Natural killer cell treated with Interleukin-12 subunit alpha and Interleukin-12 subunit beta and Interleukin-15 and Interleukin-18, amount 100 ng/mL, for 72 hours (primary cell): ENCODE results near the gene OBSCN. TPM values are rescaled to one million over a fixed set of nuclear protein-coding genes. Genes with fewer than 3 reads are reported as not detected.
A peak's percentile ranks its signal among the peaks of the same experiment; 100 is the strongest.

Experiments
- ATAC-seq, 2 donors: fragments of 150-1000 bp; cut with Tn5 transposase in 1 of 2; sonication (Bioruptor Pico), chemical (Tn5 transposase) in 1 of 2; 2 replicates each; pipeline ENCODE4 v1.10.0; 2021
- DNase-seq: peaks from one replicate; pipeline ENCODE4 v3.0.0; 2022; ENCODE audit warnings: low spot score
- H3K27ac Mint-ChIP-seq, 2 donors: 1 replicate in 1 of 2; 2 replicates in 1 of 2; pipeline ENCODE4 v1.8.0; 2022; ENCODE audit warnings: mixed read lengths in 2 of 2, mild to moderate bottlenecking in 1 of 2, moderate library complexity in 1 of 2
- H3K27me3 Mint-ChIP-seq, 2 donors: 1 replicate in 1 of 2; 2 replicates in 1 of 2; pipeline ENCODE4 v1.8.0; 2022; ENCODE audit warnings: mixed read lengths in 2 of 2
- H3K36me3 Mint-ChIP-seq: one replicate; pipeline ENCODE4 v1.8.0; 2022; ENCODE audit warnings: mixed read lengths
- H3K4me1 Mint-ChIP-seq, 2 donors: 1 replicate in 1 of 2; 2 replicates in 1 of 2; pipeline ENCODE4 v1.8.0; 2022; ENCODE audit warnings: low read depth in 2 of 2, mixed read lengths in 2 of 2, mild to moderate bottlenecking in 1 of 2
- H3K4me3 Mint-ChIP-seq: one replicate; pipeline ENCODE4 v1.8.0; 2022; ENCODE audit warnings: mixed read lengths
- H3K9me3 Mint-ChIP-seq: 2 replicates; pipeline ENCODE4 v1.8.0; 2022; ENCODE audit warnings: mixed read lengths
- total RNA-seq, 2 donors: library from RNA; stranded (reverse); gene quantifications; one replicate each; pipeline ENCODE4 v1.2.3, GENCODE V29; 2022

OBSCN gene
- total RNA-seq, 2 donors from 2014 or later: 6.4 to 12.3 TPM

DNA sequence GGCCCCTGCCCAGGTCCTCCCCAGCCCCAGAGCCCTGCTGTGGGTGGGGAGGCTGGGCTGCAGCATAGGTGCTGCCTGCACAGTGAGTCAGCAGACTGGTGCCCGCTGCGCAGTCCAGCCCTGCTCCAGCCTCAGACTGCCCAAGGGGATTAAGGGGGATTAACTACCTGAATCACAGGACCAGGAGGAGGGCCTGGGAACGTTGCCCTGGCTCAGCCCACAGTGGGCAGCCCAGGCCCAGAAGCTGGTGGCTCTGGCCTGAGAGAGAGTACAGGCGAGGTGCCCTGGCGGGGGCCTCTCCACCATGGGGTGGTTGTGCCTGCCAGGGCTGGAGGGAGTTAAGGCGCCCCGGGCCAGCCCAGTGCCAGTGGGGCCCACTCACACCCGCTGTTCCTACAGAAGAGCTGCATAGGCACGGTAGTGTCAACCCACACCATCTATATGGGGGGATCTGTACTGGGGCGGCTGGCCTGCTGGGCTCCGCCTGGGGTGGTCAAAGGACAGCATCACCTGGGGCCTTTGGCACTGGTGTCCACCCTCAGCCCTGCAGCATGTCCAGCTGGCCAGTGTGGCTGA is 2.3 kb downstream of the OBSCN start:
- H3K36me3 Mint-ChIP-seq: no peaks in the 10 kb centered on the region
- peaks cover 0 to 2% of the 10 kb centered on the region in 2 donors for H3K4me1 Mint-ChIP-seq
- peaks cover 0 to 4% of the 10 kb centered on the region in 2 donors for H3K27me3 Mint-ChIP-seq
- no peak for ATAC-seq
- no peak for DNase-seq
- H3K4me3 Mint-ChIP-seq: no peak overlapping the region
- no peaks in the 10 kb centered on the region for H3K9me3 Mint-ChIP-seq
- no peak overlapping the region for H3K27ac Mint-ChIP-seq

GRCh38 chr1:228210712-228211530 is 3.1 kb downstream of the OBSCN start:
- no peak overlapping the region for H3K4me3 Mint-ChIP-seq
- no peak for DNase-seq
- H3K4me1 Mint-ChIP-seq: peaks cover 0 to 2% of the 10 kb centered on the region in 2 donors
- H3K27me3 Mint-ChIP-seq: peaks cover 0 to 2% of the 10 kb centered on the region in 2 donors
- no peaks in the 10 kb centered on the region for H3K9me3 Mint-ChIP-seq
- no peak overlapping the region for H3K27ac Mint-ChIP-seq
- H3K36me3 Mint-ChIP-seq: no peaks in the 10 kb centered on the region
- ATAC-seq: no peak

DNA sequence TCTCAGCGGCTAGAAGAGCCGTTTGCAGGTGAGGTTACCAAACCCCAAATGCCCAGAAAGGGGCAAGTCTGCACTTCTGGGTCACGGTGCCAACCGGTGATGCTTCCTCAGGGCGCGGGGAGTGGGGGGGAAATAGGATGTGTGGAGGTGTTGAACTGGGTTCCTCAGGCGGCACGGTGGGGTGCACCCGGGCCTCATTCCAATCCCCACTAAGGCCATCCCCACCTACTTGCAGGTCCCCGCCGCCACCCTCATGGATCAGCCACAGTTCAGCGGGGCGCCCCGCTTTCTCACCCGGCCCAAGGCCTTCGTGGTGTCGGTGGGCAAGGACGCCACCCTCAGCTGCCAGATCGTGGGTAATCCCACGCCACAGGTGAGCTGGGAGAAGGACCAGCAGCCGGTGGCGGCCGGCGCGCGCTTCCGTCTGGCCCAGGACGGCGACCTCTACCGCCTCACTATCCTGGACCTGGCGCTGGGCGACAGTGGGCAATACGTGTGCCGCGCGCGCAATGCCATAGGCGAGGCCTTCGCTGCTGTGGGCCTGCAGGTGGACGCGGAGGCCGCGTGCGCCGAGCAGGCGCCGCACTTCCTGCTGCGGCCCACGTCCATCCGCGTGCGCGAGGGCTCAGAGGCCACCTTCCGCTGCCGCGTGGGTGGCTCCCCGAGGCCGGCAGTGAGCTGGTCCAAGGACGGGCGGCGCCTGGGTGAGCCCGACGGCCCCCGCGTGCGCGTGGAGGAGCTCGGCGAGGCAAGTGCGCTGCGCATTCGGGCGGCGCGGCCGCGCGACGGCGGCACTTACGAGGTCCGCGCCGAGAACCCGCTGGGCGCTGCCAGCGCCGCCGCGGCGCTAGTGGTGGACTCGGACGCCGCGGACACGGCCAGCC is 3.9 kb downstream of the OBSCN start:
- H3K9me3 Mint-ChIP-seq: no peaks in the 10 kb centered on the region
- ATAC-seq (no peak), DNase-seq (no peak)
- H3K4me3 Mint-ChIP-seq: no peak overlapping the region
- no peaks in the 10 kb centered on the region for H3K27me3 Mint-ChIP-seq
- H3K27ac Mint-ChIP-seq: no peak overlapping the region
- no peaks in the 10 kb centered on the region for H3K36me3 Mint-ChIP-seq
- peaks cover 0 to 2% of the 10 kb centered on the region in 2 donors for H3K4me1 Mint-ChIP-seq

GRCh38 chr1:228212415-228212965 is 4.6 kb downstream of the OBSCN start:
- Mint-ChIP-seq H3K4me3 (no peak overlapping the region), H3K36me3 (no peaks in the 10 kb centered on the region), H3K9me3 (no peaks in the 10 kb centered on the region), H3K27ac (no peak overlapping the region), H3K27me3 (no peaks in the 10 kb centered on the region), H3K4me1 (peaks cover 0 to 2% of the 10 kb centered on the region in 2 donors)
- DNase-seq (no peak), ATAC-seq (no peak)

GRCh38 chr1:228212966-228213844 is 5.4 kb downstream of the OBSCN start:
- ATAC-seq (peak; percentile 94 to 96), DNase-seq (peak; percentile 86)
- Mint-ChIP-seq H3K27me3 (no peaks in the 10 kb centered on the region), H3K4me3 (peak overlapping the region; percentile 79), H3K36me3 (no peaks in the 10 kb centered on the region), H3K4me1 (peaks cover 0 to 2% of the 10 kb centered on the region in 2 donors), H3K27ac (peak overlapping the region in 1 of 2 donors; percentile 29), H3K9me3 (no peaks in the 10 kb centered on the region)

- H3K4me3 Mint-ChIP-seq: peak overlapping the region; percentile 57
- peaks cover 0 to 2% of the 10 kb centered on the region in 2 donors for H3K4me1 Mint-ChIP-seq
- no peak overlapping the region for H3K27ac Mint-ChIP-seq
- no peaks in the 10 kb centered on the region for H3K9me3 Mint-ChIP-seq
- H3K36me3 Mint-ChIP-seq: no peaks in the 10 kb centered on the region
- DNase-seq (no peak), ATAC-seq (no peak)
- no peaks in the 10 kb centered on the region for H3K27me3 Mint-ChIP-seq
Observed at GRCh38 chr1:228213917-228214808, 6.3 kb downstream of the OBSCN start.

DNA sequence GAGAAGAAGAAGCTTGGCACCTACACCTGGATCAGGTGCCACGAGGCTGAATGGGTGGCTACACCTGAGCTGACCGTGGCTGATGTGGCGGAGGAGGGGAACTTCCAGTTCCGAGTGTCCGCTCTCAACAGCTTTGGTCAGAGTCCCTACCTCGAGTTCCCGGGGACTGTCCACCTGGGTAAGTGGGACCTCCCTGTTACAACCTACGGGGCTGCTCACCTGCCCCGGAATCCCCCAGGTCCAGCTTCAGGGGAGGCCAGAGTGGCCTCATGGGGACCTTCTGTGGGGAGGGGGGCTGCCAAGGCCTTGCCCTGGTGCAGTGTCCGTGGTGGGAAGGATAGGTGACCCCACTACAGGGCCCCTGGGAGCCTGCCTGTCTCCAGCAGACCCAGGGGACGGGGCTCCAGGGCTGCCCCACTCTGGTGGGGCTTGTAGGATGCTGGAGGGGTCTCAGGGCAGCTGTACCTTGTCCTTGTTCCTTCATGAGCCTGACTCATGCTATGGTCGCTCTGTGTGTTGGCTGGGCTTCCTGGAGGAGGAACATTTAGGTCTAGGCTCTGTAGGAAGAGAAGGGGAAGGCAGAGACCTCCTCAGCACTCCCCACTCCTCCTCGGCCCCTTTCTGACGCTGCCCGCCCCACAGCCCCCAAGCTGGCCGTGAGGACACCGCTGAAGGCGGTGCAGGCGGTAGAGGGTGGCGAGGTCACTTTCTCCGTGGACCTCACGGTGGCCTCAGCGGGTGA is 7.2 kb downstream of the OBSCN start:
- ATAC-seq: no peak
- no peak overlapping the region for H3K27ac Mint-ChIP-seq
- peaks cover 0 to 2% of the 10 kb centered on the region in 2 donors for H3K4me1 Mint-ChIP-seq
- no peaks in the 10 kb centered on the region for H3K36me3 Mint-ChIP-seq
- H3K9me3 Mint-ChIP-seq: no peaks in the 10 kb centered on the region
- no peak overlapping the region for H3K4me3 Mint-ChIP-seq
- no peak for DNase-seq
- H3K27me3 Mint-ChIP-seq: no peaks in the 10 kb centered on the region

DNA sequence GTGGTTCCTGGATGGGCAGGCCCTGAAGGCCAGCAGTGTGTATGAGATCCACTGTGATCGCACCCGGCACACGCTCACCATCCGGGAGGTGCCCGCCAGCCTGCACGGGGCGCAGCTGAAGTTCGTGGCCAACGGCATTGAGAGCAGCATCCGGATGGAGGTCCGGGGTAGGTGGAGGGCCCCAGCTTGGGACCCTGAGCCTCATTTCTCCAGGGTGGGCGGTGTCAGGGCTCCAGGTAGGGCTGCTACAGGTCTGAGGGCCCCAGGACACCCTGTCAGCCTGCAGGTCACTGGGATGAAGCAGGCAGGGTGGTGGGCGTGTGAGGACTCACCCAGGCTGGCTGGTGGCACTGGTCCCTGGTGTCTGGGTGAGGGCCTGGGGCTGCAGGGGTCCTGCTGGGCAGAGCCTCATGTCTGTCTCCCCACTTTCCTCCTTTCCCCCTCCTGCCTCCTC is 7.8 kb downstream of the OBSCN start:
- Mint-ChIP-seq H3K9me3 (no peaks in the 10 kb centered on the region), H3K4me1 (peaks cover 0 to 2% of the 10 kb centered on the region in 2 donors), H3K36me3 (no peaks in the 10 kb centered on the region), H3K27ac (no peak overlapping the region), H3K4me3 (peak overlapping the region; percentile 19), H3K27me3 (no peaks in the 10 kb centered on the region)
- no peak for ATAC-seq
- no peak for DNase-seq

GRCh38 chr1:228216371-228217320 is 8.8 kb downstream of the OBSCN start:
- DNase-seq (no peak), ATAC-seq (no peak)
- no peaks in the 10 kb centered on the region for H3K9me3 Mint-ChIP-seq
- H3K4me1 Mint-ChIP-seq: peaks cover 0 to 2% of the 10 kb centered on the region in 2 donors
- no peak overlapping the region for H3K27ac Mint-ChIP-seq
- peak overlapping the region; percentile 19 for H3K4me3 Mint-ChIP-seq
- H3K27me3 Mint-ChIP-seq: no peaks in the 10 kb centered on the region
- no peaks in the 10 kb centered on the region for H3K36me3 Mint-ChIP-seq

DNA sequence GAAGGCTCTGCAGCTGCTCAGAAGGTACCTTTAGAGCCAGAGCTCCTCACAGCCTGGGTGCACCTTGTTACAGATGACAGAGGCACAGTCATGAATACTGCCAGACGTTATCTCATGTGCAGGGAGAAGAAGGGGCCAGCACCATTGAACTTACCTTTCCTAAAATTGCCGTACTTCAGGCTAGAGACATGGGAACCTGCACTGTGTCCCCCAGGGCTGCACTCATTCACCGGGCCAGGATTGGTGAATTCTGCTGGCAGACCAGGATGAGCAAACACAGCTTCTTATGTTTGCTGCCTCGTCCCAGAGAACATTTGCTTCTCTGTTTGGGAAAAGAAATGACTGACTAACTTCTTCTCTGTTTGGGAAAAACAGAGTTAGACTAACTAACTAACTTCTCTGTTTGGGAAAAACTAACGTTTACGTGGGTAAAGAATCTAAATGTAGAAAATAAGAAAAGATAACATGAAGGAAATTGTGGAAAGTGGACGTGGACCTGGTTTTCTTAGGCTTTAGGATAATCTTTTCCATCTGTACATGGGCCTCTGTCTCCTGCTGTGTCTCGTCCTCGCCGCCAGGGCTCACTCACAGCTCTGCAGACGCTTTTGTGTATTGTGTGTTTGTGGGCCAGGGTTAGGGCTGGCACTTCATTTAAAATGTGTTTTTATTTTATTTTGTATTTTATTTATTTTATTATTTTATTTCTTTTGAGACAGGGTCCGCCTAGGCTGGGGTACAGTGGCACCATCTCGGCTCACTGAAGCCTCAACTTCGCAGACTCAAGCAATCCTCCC is 9.9 kb downstream of the OBSCN start:
- Mint-ChIP-seq H3K4me1 (peaks cover 0 to 2% of the 10 kb centered on the region in 2 donors), H3K4me3 (no peak overlapping the region), H3K9me3 (no peaks in the 10 kb centered on the region), H3K36me3 (no peaks in the 10 kb centered on the region), H3K27ac (no peak overlapping the region), H3K27me3 (no peaks in the 10 kb centered on the region)
- no peak for ATAC-seq
- DNase-seq: no peak
